ENCODE data around the gene CMTR1. TPM values are rescaled to one million over a fixed set of nuclear protein-coding genes. Genes with fewer than 3 reads are reported as not detected.
"Not testable (repeated sequence)": the region's sequence is repeated elsewhere in the genome, so short reads cannot be mapped to it uniquely, and the experiment has no call there.

The CMTR1 gene
- total and polyA plus RNA-seq, 9 donors, result 27.3 to 35.3 (median 31.7) TPM

DNA sequence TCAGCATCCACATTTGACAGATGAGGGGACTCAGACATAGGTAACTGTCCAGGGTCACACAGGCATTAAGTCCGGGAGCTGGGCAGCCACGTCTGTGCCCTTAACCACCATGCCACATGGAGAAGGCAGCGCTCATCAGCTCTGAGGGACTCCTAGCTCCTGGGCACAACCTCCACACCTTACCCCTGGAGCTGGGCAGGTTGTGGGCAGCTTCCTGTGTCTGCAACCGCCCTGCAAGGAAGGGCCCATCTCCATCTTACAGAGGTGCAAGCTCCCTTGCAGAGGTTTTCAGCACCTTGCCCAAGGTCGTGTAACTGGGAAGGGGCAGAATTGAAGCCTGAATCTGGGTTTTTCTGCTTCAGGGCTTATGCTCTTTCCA lies 58.8 kb downstream of the CMTR1 start:
- 100% methylated on average over 2 of the region's 5 CpGs for WGBS (ENCODE audit: insufficient coverage)
- DNase-seq, result no peak
- Histone ChIP-seq H3K4me3 (ENCODE audit: low read length) (no peak overlapping the region), H3K36me3 (ENCODE audit: control insufficient read depth, insufficient read depth, low read length) (no peaks in the 10 kb centered on the region), H3K9me3 (replicated peaks; ENCODE audit: control insufficient read depth, low read depth, low read length) (no peaks in the 10 kb centered on the region), H3K27ac (ENCODE audit: low read length) (no peak overlapping the region), H3K4me1 (ENCODE audit: control insufficient read depth, insufficient read depth, low read length) (peaks cover 29% of the 10 kb centered on the region), H3K27me3 (ENCODE audit: control insufficient read depth, insufficient read depth, low read length) (no peaks in the 10 kb centered on the region)

DNA sequence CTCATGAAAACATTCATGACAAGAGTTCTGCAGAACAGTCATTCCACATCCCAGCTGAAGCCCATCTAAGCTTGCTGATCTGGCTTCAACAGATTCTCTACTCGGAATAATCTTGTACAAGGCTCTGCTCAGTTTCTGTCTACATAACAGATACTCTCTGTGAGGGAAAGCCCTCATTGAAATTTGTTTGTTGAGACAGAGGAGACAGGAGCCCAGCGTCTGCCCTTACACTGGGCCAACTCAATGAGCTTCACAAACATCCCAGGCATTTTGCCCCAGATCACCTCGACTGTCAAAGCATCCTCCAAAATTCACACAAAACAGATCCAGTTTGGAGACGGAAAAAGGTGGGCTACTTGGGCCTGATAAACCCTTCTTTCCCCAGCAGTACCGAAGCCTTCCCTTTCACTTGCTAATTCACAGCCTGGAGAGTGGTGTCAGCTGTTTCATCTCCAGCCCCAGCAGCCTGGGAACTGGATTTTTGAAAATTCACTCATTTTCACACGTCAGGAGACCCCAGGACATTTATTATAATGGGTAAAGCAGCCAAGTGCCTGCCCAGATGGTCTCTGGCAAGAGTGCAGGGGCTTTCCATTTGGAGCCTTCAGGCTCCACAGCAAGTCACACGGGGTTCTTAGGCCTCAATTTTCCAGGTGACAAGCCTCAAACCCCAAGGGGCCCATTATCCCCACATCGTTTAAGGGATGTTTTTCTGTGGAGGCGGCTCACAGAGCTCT lies 59.4 kb downstream of the CMTR1 start:
- peaks cover 29% of the 10 kb centered on the region for H3K4me1 ChIP-seq (ENCODE audit: control insufficient read depth, insufficient read depth, low read length)
- WGBS (ENCODE audit: insufficient coverage), result 13% methylated on average over 1 of the region's 9 CpGs
- no peak for DNase-seq
- H3K36me3 ChIP-seq (ENCODE audit: control insufficient read depth, insufficient read depth, low read length), result no peaks in the 10 kb centered on the region
- H3K9me3 ChIP-seq (replicated peaks; ENCODE audit: control insufficient read depth, low read depth, low read length), result no peaks in the 10 kb centered on the region
- no peak overlapping the region for H3K27ac ChIP-seq (ENCODE audit: low read length)
- H3K4me3 ChIP-seq (ENCODE audit: low read length), result no peak overlapping the region
- no peaks in the 10 kb centered on the region for H3K27me3 ChIP-seq (ENCODE audit: control insufficient read depth, insufficient read depth, low read length)

DNA sequence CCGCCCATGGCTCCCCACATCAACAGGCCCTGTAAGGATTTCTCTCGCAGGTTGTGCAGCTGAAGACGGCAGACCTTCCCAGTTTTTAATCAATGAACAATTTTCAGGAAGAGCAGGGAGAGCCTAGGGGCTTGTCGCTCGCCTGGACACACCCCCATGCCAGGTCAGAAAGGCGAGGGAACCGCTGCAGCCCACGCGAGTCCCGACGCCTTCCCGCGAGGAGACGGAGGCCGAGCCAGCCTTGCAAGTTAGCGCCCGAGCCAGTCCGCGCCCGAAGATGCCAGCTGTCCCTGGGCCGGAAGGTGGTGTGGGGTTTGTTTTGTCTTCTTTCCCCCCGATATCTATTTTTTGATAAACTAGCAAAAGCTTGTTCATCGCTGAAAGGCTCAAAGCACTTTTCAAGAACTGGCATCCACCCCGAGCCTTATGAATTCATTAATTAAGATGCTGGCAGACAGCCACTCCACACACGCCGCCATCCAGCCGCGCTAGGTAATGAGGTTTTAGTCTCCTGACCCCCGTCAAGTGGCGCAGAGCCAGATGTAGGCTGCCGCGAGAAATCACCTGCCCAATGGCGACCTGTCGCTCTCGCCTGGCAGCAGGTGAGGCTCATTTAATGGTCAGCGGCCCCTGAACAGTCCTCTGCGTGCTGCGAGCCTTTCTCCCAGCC lies 60.1 kb downstream of the CMTR1 start:
- H3K27ac ChIP-seq (ENCODE audit: low read length), result no peak overlapping the region
- H3K4me3 ChIP-seq (ENCODE audit: low read length), result no peak overlapping the region
- no peaks in the 10 kb centered on the region for H3K36me3 ChIP-seq (ENCODE audit: control insufficient read depth, insufficient read depth, low read length)
- no peaks in the 10 kb centered on the region for H3K9me3 ChIP-seq (replicated peaks; ENCODE audit: control insufficient read depth, low read depth, low read length)
- WGBS (ENCODE audit: insufficient coverage), result 50% methylated on average over 27 of the region's 38 CpGs
- no peaks in the 10 kb centered on the region for H3K27me3 ChIP-seq (ENCODE audit: control insufficient read depth, insufficient read depth, low read length)
- no peak for DNase-seq
- H3K4me1 ChIP-seq (ENCODE audit: control insufficient read depth, insufficient read depth, low read length), result peaks cover 29% of the 10 kb centered on the region

DNA sequence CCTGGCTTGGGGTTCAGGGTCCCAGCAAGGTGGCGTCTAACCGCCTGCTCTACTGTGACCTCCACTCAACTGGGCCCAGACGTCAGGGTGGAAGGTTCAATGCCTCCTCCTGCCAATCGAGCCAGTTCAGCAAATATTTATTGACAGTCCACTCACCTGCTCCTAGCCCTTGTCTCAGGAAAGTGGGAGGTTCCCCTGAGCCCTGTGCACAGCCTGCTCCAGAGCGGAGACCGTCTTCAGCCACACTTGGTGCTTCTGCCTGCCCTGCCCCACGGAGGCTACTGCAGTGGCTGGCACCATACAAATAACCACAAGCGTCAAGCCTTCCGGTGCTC lies 60.6 kb downstream of the CMTR1 start:
- H3K27ac ChIP-seq (ENCODE audit: low read length), result no peak overlapping the region
- 84% methylated on average over 9 of the region's 9 CpGs for WGBS (ENCODE audit: insufficient coverage)
- H3K4me1 ChIP-seq (ENCODE audit: control insufficient read depth, insufficient read depth, low read length), result peaks cover 29% of the 10 kb centered on the region
- H3K9me3 ChIP-seq (replicated peaks; ENCODE audit: control insufficient read depth, low read depth, low read length), result no peaks in the 10 kb centered on the region
- H3K27me3 ChIP-seq (ENCODE audit: control insufficient read depth, insufficient read depth, low read length), result no peaks in the 10 kb centered on the region
- DNase-seq, result no peak
- H3K4me3 ChIP-seq (ENCODE audit: low read length), result no peak overlapping the region
- H3K36me3 ChIP-seq (ENCODE audit: control insufficient read depth, insufficient read depth, low read length), result no peaks in the 10 kb centered on the region

DNA sequence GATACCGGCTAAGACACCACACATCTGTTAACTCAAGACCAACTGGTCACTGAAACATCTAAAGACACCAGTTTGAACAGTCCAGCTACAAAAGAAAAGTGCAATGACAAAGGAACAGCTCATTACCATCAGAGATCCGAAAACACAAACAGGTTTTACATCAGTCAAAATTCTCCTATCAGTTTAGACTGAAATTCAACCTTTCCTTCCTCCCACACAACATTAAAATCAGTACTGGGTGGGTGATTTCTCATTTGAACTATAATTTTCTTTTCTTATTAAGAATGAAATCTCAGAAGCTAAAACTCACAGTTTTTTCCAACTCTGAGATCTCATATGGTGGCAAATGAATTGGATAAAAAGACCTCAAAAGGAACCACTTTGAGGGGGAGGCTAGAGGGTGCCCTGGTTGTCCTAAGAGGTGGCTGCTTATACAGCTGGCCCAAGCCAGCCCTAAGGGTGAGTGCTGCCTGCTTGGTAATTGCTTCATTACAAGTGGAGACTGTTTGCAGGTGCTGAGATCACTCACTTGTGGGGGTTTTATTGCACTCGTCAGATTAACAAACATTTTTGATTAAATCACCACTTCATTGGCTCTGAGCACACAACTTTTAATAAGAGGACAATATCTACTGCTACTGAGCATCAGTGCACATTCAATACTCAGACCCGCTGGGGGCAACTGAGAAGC lies 62.4 kb downstream of the CMTR1 start:
- no peak for DNase-seq
- H3K4me1 ChIP-seq (ENCODE audit: control insufficient read depth, insufficient read depth, low read length), result peaks cover 24% of the 10 kb centered on the region
- whole genome bisulfite sequencing (ENCODE audit: insufficient coverage), result no CpG with 5 or more reads among the region's 4 CpGs
- no peaks in the 10 kb centered on the region for H3K36me3 ChIP-seq (ENCODE audit: control insufficient read depth, insufficient read depth, low read length)
- no peak overlapping the region for H3K4me3 ChIP-seq (ENCODE audit: low read length)
- no peak overlapping the region for H3K27ac ChIP-seq (ENCODE audit: low read length)
- no peaks in the 10 kb centered on the region for H3K9me3 ChIP-seq (replicated peaks; ENCODE audit: control insufficient read depth, low read depth, low read length)
- no peaks in the 10 kb centered on the region for H3K27me3 ChIP-seq (ENCODE audit: control insufficient read depth, insufficient read depth, low read length)

DNA sequence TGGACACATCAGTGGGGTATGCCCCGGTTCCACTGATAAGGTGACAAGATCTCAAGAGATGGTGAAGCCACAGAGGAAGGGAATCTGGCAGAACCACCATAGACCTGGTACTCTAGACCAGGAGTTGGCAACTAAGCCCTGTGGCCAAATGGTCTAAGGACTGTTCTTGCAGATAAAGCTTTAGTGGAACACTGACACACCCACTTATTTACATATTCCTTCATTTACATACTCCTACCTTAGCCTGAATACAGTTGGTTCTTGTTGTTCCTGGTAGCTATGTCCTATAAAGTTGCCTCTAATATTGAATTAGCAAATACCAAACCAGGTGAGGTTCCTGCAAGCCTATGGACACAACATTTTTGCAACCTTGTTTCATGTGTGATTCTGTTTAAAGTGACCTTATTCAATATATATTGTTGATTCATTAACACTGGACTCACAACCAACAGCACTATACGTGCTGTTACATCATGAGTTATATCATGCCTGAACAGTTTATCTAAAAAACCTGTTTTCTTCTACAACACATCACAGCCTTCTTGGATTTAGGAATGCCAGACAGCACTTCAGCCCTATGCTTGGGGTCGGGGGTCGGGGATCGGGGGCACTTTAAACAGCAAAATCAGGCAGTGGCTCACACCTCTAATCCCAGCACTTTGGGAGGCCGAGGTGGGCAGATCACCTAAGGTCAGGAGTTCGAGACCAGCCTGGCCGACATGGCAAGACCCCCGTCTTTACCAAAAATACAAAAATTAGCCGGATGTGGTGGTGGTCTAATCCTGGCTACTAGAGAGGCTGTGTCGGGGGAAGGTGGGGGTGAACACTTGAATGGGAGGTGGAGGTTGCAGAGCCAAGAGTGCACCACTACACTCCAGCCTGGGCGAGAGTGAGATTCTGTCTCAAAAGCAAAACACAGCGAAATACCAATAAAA lies 64.2 kb downstream of the CMTR1 start:
- no peaks in the 10 kb centered on the region for H3K9me3 ChIP-seq (replicated peaks; ENCODE audit: control insufficient read depth, low read depth, low read length)
- H3K4me1 ChIP-seq (ENCODE audit: control insufficient read depth, insufficient read depth, low read length), result peaks cover 9% of the 10 kb centered on the region
- WGBS (ENCODE audit: insufficient coverage), result 86% methylated on average over 4 of the region's 13 CpGs

DNA sequence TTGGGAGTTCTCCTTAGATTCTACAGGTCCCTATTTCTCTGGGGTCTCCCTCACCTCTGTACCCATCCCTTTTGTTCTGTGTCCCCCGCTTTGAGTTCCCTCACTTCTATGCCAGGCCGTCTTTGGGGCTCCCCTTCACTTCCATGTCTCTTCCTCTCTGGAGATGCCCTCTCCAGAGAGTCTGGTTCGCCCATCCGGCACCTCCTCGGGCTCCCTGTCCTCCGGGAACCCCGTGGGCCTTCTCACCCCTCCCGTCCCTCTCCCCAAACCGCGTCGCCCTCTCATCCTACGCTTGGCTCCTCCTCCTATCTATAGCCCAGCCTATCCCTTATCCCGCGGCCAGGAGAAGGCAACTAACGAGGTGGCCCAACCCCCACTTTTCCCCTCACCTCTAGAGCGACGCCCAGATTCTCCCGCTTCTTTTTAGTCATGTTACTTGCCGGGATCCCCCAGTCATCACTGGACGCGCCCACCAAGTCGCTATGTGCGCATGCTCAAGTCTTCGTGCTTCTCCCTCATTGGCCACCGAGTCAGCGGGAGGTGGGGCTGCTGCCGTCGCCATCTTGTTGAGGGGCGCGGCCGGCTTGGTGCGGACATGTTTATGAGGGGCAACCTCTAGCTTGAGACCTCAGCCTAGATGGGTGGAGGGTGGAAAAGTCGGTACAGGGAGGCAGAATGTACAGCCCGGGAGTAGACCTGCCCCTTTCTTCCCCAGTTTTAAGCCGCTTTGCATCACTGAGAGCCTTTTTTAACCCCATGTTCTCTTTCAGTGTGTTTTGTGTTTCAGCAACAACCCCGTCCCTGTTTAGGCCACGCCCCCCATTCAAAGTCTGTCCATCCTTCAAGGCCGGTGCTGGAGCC lies 66.6 kb downstream of the CMTR1 start, which contains the start of gene CCDC167:
Gene CCDC167, minus strand, starts transcription at position 461 of the 861 bp plus-strand sequence. Its CDS starts 30 bp downstream, at position 431.
- 3% methylated on average over 32 of the region's 38 CpGs for WGBS (ENCODE audit: insufficient coverage)

More for the DNA sequence above, 64.2 kb downstream of the CMTR1 start:
- DNase-seq, result no peak
- Histone ChIP-seq H3K4me3 (ENCODE audit: low read length) (no peak overlapping the region), H3K27me3 (ENCODE audit: control insufficient read depth, insufficient read depth, low read length) (no peaks in the 10 kb centered on the region), H3K36me3 (ENCODE audit: control insufficient read depth, insufficient read depth, low read length) (no peaks in the 10 kb centered on the region), H3K27ac (ENCODE audit: low read length) (no peak overlapping the region)

DNA sequence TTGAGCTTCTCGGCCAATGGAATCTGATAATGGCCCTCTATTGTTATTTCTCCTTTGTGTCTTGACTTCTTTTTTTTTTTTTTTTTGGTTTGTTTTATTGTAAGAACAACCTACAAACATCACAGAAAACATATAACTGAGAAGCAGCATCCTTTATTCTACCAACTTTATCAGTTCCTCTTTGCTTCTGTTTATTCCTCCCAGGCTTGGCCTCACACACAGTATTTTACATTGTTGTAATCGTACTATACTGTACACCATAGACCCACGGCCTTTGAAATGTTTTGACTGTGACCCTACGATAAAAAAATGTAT lies 67.2 kb downstream of the CMTR1 start:
- 80% methylated on average over 1 of the region's 4 CpGs for WGBS (ENCODE audit: insufficient coverage)
- Histone ChIP-seq H3K27me3 (ENCODE audit: control insufficient read depth, insufficient read depth, low read length) (no peaks in the 10 kb centered on the region), H3K4me3 (ENCODE audit: low read length) (no peak overlapping the region), H3K9me3 (replicated peaks; ENCODE audit: control insufficient read depth, low read depth, low read length) (no peaks in the 10 kb centered on the region), H3K36me3 (ENCODE audit: control insufficient read depth, insufficient read depth, low read length) (no peaks in the 10 kb centered on the region), H3K4me1 (ENCODE audit: control insufficient read depth, insufficient read depth, low read length) (peaks cover 5% of the 10 kb centered on the region), H3K27ac (ENCODE audit: low read length) (no peak overlapping the region)
- no peak for DNase-seq

More for the DNA sequence above, 66.6 kb downstream of the CMTR1 start, which contains the start of gene CCDC167:
- H3K27ac ChIP-seq (ENCODE audit: low read length), result peak within 1 kb of the TSS; percentile 20
- H3K27me3 ChIP-seq (ENCODE audit: control insufficient read depth, insufficient read depth, low read length), result no peaks in the 10 kb centered on the region
- no peaks in the 10 kb centered on the region for H3K36me3 ChIP-seq (ENCODE audit: control insufficient read depth, insufficient read depth, low read length)
- H3K4me3 ChIP-seq (ENCODE audit: low read length), result peak within 1 kb of the TSS; percentile 59
- H3K4me1 ChIP-seq (ENCODE audit: control insufficient read depth, insufficient read depth, low read length), result peaks cover 5% of the 10 kb centered on the region
- no peaks in the 10 kb centered on the region for H3K9me3 ChIP-seq (replicated peaks; ENCODE audit: control insufficient read depth, low read depth, low read length)
- DNase-seq, result peak; percentile 98

DNA sequence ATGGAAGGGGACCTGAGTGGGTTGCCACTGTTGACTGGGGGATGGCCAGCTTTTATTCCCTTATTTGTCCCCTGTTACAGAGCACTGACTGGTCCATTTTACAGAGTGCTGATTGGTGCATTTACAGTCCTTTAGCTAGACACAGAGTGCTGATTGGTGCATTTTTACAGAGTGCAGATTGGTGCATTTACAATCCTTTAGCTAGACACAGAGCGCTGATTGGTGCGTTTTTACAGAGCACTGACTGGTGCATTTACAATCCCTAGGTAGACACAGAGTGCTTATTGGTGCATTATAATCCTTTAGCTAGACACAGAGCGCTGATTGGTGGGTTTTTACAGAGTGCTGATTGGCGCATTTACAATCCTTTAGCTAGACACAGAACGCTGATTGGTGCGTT lies 67.9 kb downstream of the CMTR1 start:
- 96% methylated on average over 4 of the region's 6 CpGs for WGBS (ENCODE audit: insufficient coverage)
- DNase-seq; H3K4me1 ChIP-seq (ENCODE audit: control insufficient read depth, insufficient read depth, low read length); H3K36me3 ChIP-seq (ENCODE audit: control insufficient read depth, insufficient read depth, low read length); H3K27me3 ChIP-seq (ENCODE audit: control insufficient read depth, insufficient read depth, low read length); H3K4me3 ChIP-seq (ENCODE audit: low read length); H3K9me3 ChIP-seq (replicated peaks; ENCODE audit: control insufficient read depth, low read depth, low read length); H3K27ac ChIP-seq (ENCODE audit: low read length): not testable (repeated sequence)

All from muscle of leg (tissue), 11 donors.